Limb (tissue), 2 donors: Measurements from ENCODE around the gene PGM1.
A peak's percentile ranks its signal among the peaks of the same experiment; 100 is the strongest.

Experiments
- DNase-seq, 2 donors: peaks; one replicate each; pipeline ENCODE4 v3.0.0-alpha.2; 2016; ENCODE audit errors: extremely low spot score in 2 of 2

Gene PGM1

GRCh38 chr1:63665410-63665809, 72.2 kb downstream of the PGM1 start:
- DNase-seq: no peak

- DNase-seq: no peak
Observed at GRCh38 chr1:63665824-63666223, 72.6 kb downstream of the PGM1 start.

GRCh38 chr1:63668298-63668697, 75.1 kb downstream of the PGM1 start:
- no peak for DNase-seq

GRCh38 chr1:63669151-63669961, 76.1 kb downstream of the PGM1 start:
- peak in 1 of 2 donors; percentile 47 for DNase-seq

- peak in 1 of 2 donors; percentile 49 for DNase-seq
Observed at GRCh38 chr1:63670164-63670563, 77.0 kb downstream of the PGM1 start.

GRCh38 chr1:63671514-63671913, 78.3 kb downstream of the PGM1 start:
- no peak for DNase-seq

- DNase-seq: peak; percentile 56 to 68
Observed at GRCh38 chr1:63674238-63674864, 81.1 kb downstream of the PGM1 start.

- peak in 1 of 2 donors; percentile 44 for DNase-seq
Observed at GRCh38 chr1:63674865-63675419, 81.7 kb downstream of the PGM1 start.

- peak in 1 of 2 donors; percentile 36 for DNase-seq
Observed at GRCh38 chr1:63675420-63675931, 82.3 kb downstream of the PGM1 start.

GRCh38 chr1:63677497-63677896, 84.3 kb downstream of the PGM1 start:
- DNase-seq: no peak

- no peak for DNase-seq
Observed at GRCh38 chr1:63678200-63678599, 85.0 kb downstream of the PGM1 start.

GRCh38 chr1:63679076-63679475, 85.9 kb downstream of the PGM1 start:
- DNase-seq: no peak

- DNase-seq: no peak
Observed at GRCh38 chr1:63679589-63679988, 86.4 kb downstream of the PGM1 start.

- DNase-seq: no peak
Observed at GRCh38 chr1:63682936-63683335, 89.7 kb downstream of the PGM1 start.

- DNase-seq: no peak
Observed at GRCh38 chr1:63683759-63684158, 90.5 kb downstream of the PGM1 start.

- no peak for DNase-seq
Observed at GRCh38 chr1:63686696-63687095, 93.5 kb downstream of the PGM1 start.

- no peak for DNase-seq
Observed at GRCh38 chr1:63688302-63688890, 95.2 kb downstream of the PGM1 start.

- DNase-seq: no peak
Observed at GRCh38 chr1:63690966-63691700, 97.9 kb downstream of the PGM1 start.

GRCh38 chr1:63691701-63692425, 98.7 kb downstream of the PGM1 start:
- peak; percentile 62 to 96 for DNase-seq

- DNase-seq: no peak
Observed at GRCh38 chr1:63693944-63694571, 100.8 kb downstream of the PGM1 start.
